Activated CD4-positive, alpha-beta T cell treated with anti-CD3 and anti-CD28 coated beads, Interleukin-2, Interleukin-4, amounts not matched to agents 100 ng/mL and 50 ng/mL, durations not matched to agents 16 hours and 8 hours (primary cell): ENCODE results near the gene SFT2D1.

Experiments
- DNase-seq: peaks from one replicate; pipeline ENCODE4 v3.0.0-alpha.2; 2020; ENCODE audit warnings: low spot score

SFT2D1 gene

DNA sequence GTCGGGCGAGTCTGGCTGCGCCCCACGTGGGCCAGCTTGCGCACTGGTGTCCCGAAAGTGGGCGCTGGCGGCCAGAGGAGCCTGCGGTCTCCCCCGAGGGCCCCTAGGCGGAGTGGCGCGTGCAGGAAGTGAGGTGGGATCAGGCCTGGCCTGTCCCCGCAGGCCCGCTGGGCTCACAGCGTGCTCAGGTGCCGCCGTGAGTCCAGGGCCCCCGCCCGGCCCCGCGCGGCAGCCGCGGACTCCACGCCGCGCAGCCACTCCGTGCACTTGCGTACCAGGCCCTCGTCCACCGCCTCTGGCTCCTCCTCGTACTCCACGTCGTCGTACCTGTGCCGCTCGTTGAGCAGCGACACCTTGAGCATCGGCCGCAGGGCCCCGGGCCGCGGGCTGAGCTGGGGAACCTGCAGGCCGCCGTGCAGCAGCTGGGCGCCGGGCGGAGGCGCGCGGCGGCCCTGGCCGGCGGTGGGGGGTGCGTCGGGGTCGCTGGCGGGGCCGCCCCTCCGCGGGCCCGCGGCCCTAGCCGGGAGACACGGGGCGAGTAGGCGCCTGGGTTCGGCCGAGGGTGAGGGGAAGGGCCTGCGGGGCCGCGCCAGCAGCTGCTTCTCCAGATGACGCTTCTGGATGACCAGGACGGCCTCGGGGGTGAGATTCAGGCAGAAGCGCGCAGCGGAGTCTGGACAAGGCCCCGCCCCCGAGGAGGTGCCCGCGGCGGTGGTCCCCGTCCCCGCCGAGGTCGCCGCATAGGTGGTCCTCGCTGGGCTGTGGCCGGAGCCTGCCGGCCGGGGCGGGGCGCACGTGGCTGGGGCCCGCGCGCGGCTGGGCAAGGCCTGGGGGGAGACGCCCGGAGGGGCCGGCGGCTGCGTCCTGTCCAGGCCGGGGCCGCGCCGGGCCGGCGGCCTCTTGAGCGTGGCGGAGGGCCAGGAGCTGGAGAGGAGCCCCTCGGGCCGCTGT, 35.0 kb downstream of the SFT2D1 start:
- no peak for DNase-seq

DNA sequence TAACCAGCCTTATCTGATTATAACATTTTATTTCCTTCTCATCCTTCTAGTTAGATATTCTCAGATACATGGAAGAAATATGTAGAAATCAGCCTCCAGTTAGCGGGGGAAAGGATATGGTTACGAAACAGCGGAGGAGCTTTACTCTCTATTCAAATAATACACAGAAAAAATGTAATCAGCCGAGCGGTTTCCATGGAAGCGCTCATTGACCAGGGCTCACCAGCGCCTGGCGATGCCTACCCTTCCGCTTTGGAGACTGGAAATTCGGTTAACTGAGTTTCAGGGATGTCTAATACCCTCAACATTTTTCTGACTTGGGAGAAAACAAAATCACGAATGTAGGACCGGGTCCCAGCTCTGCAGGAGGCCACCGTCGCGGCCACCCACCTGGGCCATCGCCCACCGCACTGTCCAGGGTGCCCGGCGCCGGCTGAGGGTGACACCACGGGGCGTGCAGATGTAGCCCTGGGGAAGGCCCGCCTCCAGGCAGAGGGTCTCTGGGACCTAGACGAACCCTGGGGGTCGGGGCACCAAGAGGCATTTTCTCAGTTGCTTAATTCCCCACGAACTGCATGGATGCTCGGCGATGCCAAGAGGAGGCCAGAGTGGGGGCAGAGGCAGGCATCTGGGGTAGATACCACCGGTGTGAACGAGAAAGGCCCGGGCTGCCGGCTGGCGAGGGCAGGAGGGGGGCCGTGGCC, 35.8 kb downstream of the SFT2D1 start:
- no peak for DNase-seq

DNA sequence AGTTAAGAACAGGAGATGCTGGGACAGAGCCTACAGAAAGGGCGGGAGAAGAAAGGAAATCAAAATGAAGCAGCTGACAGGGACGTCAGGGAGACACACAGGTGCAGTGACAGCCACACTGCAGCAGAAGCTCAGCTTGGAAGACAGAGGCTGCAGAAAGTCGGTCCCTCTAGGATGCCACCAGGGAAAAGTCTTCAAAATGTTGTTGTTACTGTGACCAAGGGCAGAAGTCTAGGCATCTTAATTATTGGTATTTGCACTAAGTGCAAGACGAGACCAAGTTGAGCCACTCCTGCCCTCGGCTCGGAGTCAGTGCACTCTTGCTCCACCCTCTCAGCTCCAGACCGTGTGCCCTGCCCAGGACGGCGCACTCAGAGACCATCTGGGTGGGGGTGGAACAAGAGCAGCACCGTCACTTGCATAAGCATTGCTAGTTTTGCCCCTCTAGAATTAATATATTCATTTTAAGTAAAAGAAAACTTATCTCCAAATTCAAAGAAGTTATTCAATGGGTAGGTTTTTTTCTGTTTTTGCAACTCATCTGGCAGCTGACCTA, 36.7 kb downstream of the SFT2D1 start:
- DNase-seq: no peak

DNA sequence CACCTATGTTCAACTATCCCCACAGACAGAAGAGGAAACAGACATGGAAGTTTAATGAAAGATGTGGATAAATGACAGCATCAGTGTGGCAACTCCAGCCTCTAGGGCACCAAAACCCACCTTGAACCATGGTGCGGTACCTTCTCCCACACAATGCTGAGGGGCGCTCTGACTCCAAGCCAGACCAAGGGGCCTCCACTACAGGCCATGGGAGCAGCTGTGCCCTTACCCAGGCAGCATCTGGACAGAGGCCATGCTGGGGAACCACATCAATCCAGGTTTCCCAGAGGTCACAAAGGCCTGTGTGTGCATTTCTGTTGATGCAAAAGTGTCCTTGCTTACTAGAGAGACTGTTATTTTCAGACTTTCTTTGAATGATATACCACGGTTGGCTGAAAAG, 38.2 kb downstream of the SFT2D1 start:
- no peak for DNase-seq

DNA sequence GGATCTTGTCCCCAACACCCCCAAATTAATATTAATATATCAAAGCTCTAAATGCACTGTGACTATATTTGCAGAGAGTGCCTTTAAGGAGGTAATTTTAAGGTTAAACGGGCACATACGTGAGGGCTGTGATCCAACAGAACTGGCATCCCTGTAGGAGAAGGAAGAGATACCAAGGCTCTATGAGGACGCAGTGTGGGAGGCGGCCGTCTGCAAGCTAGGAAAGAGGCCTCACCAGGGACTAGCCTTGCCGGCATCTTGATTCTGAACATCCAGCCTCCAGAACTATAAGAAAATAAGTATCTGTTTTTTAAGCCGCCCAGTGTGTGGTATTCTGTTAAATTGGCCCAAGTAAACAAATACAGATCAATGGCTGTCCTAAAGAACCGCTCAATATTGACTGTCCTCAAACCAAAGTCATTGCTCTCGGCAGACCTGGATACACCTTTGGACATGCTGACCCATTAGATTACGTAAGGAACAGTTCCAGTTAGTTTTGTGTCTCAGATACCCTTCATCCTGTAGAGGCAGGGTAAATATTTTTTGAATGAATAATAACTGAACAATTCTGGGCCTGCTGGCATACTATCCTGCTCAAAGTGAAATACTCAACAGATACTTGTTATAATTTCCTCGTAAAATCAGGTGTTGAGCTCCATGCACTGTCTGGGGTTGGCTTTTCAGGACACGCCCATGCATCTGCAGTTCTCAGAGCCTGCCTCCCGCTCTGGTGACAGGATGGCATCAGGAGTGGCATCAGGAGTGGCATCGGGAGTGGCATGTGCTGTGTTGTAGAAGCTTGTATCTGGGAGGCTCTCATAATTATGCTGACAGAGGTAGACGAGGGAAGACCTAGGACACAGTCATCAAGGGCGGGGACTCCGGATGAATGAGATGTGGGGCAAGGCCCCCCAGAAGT, 40.5 kb downstream of the SFT2D1 start:
- no peak for DNase-seq

DNA sequence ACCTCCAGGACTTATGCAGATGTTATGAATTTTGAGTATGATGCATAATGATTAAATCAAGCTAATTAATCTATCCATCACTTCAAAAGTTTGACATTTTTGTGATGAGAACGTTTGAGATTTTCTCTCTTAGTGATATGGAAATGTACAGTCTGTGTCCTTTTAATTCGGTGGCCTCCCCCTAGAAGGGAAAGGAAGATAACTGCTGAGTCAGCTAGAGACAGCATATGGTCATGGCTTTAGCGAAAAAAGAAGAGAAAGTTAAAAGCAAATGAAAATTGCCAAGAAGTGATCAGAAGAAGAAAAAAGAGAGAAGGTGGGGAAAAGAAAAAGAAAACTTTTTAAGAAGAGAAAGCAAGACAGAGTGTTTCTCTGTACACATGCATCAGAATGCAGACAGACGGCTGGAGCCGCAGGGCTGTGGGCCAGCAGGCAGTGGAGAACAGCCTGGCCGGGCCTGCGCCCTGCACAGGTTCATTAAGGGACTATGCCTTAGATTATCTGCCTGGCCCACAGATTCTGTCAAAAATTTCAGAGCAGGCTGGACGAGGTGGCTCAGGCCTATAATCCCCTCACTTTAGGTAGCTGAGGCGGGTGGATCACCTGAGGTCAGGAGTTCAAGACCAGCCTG, 41.9 kb downstream of the SFT2D1 start:
- DNase-seq: no peak

DNA sequence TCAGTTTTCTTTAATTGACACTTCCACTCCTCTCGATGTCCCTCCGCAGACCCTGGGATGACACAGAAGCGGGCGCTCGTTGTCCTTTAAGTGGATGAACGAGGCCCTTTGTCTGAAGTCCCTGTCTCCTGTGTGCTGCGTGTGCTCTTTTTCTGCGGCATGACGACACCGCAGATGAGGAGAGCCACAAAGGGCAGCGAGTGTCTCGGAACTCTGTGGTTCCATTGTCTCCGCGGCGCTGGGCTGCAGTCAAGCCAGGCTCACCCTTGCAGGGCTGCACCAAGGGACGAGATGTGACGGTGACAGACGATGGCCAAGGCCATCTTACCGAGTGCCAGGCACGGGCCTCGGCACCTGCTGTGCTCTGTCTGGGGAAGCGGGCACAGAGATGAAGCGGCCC, 44.7 kb downstream of the SFT2D1 start:
- no peak for DNase-seq

DNA sequence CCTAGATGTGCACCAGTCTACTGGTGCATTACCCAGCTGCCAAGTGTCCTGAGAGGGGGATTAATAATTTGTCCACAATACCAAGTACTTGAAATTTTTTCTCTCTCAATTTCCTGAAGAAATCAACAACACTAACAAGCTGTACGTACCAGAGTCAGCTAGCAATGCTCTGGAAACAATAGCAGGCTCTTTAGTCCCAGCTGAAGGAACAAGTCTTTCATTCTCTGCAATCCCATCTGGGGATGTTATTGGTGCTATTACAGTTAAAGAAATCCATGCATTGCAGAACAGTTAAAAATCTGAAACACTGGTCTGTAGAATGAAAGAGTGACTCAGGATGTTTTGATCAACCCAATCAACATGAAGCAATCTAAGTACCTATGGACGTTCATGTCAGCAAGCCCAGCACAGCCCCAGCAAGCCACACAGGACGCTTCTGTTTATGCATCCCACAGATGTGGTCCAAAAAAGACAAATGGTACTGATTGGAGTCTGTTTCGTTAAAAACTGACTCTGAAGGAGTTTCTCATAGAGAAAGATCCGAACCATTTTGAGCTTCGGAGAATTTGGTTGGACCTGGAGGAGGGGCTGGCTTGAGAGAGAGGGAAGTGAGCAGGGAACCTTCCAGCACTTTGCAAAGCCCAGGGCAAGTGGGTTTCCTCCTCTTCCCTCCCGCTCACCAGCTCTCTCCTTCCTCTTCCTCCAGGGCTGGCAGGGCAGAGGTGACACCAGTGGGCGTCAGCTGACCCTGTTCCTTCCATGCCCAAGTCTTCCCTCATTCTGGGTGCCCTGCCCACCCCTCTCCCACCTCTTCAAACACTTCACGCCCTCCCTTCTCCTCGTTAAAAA, 46.1 kb downstream of the SFT2D1 start:
- DNase-seq: no peak

DNA sequence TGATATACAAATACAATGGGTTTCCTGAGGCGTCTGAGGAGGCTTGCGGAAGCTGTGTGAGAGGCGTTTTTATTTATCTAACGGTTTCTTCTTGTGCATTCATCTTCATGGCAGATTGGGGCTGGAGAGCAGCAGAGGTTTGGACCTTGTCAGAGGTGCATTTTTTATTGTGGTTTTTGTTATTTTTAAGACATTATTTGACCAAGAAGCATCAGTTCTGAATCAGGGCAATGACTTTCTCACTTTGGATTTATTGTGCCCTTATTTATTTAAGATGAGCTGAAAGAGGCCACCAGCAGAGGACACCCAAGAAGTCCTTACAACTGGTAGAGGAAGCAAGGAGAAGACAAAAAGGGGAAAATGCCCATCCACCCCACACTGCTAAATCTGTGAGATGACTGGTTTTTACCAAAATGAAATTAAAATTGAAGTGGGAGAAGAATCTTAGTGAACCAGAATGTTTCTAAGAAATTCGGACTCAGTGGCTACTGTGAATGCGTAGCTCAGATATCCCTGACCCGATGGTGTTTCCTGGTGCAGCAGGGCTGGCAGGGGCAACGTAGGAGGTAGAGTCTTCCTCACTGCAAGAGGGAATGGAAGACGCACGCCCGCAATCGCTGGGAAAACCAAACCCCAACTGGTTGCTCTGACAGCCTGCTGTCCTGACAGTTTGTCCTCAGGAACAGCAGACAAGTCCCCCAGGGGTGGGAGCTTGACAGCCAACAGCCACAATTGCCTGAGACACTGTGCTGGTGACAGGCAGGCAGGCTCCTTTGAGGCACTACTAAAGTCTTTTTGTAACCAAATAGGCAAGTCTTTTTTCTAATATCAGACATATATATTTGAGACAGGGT, 48.4 kb downstream of the SFT2D1 start:
- DNase-seq: no peak

DNA sequence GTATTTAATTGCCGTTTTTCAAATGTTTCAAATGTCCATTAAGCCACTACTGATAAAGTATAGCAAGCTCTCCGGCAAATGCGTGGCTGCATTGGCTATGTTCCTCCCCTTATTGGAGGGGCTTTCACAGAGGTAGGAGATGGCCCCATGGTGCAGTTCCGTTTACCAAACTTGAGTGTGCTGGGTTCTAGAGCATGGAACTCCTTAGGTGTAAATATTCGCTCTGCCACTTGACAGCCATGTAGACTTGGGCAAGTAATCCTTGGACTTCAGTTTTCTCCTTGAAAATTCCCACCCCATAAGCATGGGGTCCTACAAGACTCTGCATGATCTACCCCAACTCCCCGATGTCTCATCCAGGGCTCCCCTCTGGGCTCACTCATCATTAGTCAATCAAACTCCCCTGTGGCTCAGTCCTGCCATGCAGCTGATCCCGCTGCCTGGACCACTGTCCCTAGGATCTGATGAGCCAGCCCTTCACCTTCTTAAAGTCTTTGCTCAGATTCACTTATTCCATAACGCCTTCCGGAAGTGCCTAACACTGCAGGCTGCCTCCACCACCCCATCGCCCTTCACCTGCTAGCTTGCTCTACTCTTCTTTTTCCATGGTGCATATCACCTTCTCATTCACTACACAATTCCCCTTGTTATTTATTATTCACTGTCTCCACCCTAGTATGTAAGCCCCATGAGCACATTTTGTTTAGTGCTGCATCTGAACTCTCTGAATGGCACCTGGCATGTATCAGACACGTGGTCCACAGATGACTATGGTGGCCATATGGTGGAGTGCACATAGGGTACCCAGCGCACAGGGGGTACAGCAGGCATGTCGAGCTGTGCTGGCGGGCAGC, 52.9 kb downstream of the SFT2D1 start:
- DNase-seq: no peak

DNA sequence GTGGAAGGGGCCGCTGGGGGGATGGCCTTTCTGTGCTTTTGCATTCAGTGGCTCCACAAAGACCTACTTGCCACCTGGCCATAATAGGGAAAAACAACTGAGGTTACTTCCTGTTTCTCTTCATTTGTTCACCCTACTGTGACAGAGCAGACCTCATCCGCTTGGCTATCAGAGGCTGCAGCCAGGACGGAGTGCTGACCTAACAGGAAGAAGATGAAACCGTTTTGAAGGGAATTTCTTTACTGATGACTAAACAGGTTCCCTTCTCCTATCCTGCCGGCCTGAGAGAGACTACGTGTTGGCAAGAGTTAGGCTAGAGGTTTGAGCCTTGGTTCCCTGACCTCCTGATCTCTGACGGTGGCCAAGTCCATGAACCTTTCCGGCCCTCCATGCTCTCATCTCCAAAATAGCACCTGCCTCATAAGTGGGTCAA, 55.5 kb downstream of the SFT2D1 start:
- DNase-seq: no peak

DNA sequence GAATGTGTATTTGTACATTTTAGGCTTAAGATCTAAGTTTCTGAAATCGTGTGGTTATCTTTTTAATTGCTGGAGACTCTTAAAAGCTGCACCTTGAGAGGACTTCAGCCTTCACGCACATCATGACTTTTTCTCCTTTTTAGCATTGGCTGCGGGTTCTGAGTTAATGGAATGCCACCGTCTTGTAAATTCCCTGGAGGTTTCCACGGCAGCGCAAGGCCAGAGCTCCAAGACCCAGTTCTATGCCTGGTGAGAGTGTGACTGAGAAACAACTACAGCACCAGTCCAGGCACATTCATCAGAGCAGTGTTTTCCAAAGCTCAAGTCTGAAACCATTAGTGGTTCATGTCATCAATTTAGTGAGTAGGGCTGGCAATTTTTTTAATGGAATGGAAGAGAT, 57.1 kb downstream of the SFT2D1 start:
- no peak for DNase-seq

DNA sequence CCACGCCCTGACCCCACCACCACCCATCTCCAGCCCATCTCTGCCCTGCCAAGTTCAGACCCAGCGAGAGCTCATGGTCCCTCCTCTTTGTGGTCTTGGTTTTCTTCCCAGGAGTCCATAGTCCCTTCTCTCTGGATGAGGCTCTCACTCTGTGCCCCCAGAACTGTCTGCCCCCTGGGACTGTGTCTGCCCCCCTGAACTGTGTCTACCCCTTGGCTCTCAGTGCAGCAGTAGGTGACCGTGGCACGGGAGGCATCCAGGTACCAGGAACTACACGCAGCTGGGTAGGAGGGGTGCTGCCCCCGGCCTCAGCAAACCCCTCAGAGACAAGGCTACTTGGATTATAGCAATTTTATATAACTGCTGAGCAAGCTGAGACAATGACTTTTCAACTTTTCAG, 57.7 kb downstream of the SFT2D1 start:
- DNase-seq: no peak

DNA sequence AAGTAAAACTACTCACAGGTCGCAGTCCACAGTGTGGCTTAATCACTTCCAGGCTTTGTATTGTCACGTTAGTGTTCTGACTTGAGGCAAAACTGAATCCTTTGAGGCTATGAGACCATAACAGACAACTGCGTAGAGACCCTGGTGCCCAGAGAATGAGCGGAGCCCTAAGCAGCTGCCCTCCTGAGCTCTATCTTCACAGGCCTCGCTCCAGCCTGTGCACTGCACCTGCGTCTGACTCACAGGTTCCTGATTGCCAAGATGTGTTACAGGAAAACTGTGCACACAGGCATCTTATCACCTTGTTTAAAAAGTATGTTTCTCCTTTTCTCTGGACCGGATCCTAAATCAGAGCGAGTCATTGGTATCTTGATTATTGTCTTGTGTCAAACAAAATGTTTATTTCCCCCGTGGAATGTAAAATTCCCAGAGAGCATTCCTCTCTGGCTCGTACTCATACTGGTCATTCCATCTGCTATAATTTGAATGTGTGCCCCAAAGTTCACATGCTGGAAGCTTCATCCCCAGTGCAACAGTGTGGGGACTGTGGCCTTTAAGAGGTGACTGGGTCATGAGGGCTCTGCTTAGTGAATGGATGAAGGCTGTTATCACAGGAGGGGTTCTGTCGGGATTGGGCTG, 59.8 kb downstream of the SFT2D1 start:
- no peak for DNase-seq

DNA sequence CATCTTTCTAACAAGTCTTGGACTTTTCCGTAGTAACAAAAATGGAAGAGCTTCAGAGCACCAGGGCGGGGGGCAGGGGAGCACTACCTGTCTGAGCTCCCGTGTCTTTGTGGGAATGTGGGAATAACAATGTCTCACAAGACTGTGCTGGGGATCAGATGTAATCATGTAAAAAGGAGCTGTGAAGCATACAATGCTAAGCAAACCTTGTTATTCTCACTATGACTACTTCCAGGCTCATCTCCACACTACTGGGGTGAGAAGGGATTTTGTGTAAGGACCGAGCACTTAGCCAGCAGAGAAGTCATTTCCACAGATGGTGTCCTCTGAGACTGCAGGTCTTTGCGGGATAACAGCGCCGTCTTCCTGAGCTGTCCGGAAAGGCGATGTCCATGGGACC, 61.2 kb downstream of the SFT2D1 start:
- no peak for DNase-seq

DNA sequence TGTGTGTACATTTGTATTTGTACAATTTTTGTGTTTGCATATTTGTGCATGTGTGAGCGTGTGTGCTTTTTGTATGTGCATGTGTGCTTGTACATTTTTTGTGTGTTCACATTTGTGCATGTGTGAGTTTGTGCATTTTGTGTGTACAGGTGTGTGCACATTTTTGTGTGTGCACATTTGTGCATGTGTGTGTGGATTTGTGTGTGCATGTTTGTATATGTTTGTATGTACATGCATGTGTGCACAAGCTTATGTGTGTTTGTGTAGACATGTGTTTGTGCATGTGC, 63.0 kb downstream of the SFT2D1 start:
- no peak for DNase-seq

DNA sequence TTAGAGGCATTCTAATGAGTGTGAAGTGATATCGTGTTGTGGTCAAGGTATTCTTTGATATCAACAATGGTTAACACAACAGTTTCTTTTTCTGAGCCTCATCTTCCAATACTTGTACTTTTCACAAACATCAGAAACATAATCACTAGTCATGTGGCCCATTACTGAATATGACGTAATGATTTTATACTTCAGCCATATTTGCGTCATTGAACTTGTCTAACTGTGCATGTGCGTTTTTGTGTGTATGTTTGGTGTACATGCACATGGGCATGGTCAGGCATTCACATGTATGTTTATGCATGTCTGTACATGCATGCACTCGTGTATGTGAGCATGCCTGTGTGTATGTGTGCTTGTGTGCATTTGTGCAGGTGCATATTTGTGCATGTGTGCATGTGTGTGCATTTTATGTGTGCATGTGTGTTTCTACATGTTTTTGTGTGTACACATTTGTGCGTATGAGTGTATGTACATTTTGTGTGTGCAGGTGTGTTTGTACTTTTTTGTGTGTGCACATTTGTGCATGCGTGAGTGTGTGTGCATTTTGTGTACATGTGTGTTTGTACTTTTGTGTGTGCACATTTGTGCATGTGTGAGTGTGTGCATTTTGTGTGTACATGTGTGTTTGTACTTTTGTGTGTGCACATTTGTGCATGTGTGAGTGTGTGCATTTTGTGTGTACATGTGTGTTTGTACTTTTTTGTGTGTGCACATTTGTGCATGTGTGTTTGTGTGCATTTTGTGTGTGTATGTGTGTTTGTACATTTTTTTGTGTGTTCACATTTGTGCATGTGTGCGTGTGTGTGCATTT, 63.6 kb downstream of the SFT2D1 start:
- no peak for DNase-seq
